HG03457 (cell line): Measurements from ENCODE around the gene NOL7.

ENCODE experiments used
- ATAC-seq: cut with Tn5 transposase; IDR thresholded peaks from one replicate; pipeline ENCODE4 v1.9.1; 2021; ENCODE audit warnings: moderate number of reproducible peaks; ENCODE audit not compliant: unreplicated experiment

NOL7 gene

DNA sequence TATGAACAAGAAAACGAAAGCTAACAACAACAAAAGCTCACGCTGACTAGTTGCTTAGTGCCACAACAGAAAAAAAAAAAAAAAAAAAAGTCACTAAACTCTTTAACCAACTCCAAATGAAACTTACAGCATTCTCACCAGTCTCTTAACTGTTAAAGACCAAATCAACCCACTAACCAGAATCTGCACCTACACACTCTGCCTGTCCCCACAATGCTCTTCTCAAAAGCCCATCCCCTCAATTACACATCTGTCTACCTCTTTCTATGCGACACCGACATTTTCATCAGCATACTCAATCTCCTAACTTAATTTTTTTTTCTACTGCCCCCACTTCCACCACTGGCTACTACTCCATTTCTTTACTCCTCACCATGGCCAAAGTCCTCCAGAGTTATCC, 34.3 kb downstream of the NOL7 start:
- ATAC-seq = no peak

DNA sequence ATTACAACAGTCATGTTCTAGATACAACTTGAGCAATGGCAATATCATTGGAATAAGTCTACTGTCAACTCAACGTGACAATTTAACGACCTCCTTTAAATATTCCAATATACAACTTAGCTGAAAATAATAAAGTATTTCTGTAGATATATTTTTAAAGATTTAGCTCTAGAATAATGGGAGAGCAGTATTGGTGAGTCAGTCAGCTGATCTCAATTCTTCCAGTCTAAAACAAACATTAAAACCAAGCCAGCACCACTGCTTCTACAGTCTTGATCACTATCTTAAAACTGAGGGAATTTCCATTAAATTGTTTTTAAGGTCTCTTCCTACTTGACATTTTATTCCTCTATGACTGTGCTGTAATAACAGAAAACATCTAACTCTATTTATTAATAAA, 38.2 kb downstream of the NOL7 start:
- no peak for ATAC-seq

DNA sequence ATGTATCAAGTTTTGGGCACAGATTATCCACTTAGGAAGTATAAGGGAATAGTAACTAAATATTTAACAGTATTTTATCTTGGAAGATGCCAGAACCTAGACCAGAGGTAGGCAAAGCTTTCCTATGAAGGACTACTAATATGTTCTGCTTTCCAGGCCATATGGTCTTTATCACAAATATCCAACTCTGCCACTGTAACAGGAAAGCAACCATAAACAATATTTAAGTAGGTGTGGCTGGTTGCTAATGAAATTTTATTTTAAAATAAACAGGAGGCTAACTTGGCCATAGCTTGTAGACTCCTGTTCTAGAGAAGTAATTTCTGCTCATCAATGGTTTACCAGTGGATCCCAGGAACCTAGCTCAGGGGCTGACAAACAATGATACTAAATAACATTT, 39.4 kb downstream of the NOL7 start:
- no peak for ATAC-seq

DNA sequence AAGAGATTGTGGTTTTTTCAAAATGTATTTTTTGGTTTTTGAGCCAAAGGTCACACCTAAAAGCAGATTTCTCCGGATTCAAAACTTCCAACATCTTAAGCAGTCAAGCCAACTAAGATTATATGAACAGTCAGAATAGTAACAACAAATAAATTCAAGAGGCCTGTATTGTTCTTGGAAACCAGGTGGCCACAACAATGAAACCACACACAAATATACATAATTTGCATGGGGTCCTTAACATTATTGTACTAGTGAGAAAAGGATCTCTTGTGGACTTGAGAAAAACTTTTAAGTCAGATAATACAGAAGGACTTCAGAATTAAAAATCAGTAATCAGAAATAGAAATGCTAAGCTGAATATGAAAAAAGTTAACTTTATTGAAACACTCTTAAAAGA, 40.6 kb downstream of the NOL7 start:
- no peak for ATAC-seq

DNA sequence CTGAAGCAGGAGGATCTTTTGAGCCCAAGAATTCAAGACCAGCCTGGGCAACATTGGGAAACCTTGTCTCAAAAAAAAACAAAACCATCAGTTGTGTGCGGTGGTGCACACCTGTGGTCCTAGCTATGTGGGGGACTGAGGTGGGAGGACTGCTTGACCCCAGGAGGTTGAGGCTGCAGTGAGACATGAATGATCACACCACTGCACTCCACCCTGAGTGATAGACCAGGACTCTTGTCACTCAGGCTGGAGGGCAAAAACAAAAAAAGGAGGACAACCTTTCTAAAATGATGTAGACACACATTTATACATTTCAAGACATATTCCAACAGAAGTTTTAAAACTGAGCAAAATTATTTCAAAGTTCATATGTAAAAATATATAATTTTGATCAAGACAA, 45.1 kb downstream of the NOL7 start:
- no peak for ATAC-seq

DNA sequence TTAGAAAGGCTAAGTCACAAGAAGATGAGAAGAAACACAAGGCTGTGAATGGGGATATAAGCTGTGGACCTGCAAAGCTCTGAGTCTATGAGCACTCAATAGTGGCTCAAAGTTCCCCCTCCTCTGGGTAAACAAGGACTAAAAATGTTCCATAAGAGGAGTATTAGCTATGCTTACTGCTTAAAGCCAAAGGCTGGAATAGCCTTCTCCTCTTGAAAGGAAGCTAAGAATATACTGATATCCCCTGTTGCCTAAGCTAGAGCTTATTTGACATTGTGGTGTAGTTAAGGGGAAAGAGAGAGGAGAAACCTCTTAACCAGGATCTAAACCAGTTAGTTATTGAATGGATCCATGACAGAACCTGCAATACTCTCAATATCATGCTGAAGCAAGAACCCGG, 45.8 kb downstream of the NOL7 start:
- ATAC-seq = no peak

DNA sequence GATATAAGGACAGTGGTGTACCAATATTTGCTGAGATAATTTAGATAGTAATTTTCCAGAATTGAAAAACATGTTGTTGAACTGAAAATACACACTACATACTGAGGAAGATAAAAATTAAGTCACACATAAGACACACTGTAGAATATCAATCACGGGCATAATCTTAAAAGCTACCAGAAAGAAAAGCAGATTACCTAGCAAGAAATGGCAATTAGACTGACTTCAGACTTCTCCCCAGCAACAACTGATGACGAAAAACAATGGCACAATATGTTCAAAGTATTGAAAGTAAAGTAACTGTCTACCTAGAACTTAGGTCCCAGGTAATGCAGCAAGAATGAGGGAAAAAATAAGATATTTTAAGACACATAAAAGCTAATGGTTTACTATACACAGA, 46.5 kb downstream of the NOL7 start:
- no peak for ATAC-seq

DNA sequence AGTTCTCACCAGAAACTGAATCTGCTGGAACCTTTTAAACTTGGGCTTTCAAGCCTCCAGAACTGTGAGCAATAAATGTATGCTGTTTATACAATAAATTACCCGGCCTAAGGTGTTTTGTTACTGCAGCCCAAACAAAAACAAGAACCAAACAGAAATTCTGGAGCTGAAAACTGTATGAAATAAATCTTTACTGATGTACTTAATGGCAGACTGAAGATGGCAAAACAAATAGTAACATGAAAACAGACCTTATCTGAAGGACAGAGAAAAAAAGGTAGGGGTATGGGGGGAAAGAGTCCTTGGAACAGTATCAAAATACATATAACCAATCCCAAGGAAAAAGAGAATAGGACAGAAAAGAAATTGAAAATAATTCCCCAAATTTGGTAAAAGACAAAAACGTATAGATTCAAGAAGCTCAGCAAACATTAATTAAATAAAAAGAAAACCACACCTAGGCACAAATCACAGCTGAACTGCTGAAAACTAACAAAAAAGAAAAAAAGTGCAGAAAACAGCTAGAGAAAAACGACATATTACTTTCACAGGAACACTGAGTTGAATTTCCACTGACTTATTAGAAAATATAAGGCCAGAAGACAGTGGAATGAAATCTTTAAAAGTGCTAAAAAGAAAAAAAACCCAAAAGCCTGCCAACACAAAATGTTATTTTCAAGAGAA, 47.7 kb downstream of the NOL7 start:
- no peak for ATAC-seq

DNA sequence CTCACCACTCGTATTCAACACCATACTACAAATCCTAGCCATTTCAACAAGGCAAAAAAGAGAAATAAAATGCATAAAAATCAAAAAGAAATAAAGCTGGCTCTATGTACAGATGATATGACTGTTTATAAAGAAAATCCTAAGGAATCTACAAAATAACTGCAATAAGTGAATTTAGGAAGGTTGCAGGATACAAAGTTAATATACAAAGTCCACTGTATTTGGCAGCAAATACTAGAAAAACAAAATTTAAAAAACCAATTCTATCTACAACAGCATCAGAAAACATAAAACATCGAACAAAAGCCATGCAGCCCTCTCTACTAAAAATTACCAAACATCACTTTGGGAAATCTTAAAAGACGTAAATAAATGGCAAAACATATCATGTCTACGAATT, 48.9 kb downstream of the NOL7 start:
- no peak for ATAC-seq

DNA sequence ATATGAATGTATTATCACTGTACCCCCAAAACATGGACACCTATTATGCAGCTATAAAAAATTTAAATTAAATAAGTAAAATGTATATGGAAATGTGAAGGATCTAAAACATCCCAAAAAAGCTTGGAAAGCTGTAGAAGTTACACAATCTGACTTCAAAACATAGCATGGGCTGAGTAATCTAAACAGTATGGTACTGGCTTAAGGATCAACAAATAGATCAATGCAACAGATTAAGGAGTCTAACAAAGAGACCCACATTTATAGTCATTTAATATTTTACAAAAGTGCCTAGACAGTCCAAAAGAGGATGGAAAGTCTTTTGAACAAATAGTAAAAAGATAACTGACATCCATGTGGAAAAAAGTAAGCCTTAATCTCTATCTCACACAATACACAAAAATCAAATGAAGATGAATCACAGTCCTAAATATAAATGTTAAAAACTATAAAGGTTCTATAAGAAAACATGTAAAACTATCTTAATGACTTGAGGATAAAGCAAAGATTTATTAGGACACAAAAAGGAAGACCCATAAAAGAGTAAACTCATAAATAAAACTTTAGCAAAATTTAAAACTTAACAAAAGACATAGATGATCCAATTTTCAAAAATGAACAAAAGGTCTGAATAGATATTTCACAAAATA, 49.7 kb downstream of the NOL7 start:
- no peak for ATAC-seq

DNA sequence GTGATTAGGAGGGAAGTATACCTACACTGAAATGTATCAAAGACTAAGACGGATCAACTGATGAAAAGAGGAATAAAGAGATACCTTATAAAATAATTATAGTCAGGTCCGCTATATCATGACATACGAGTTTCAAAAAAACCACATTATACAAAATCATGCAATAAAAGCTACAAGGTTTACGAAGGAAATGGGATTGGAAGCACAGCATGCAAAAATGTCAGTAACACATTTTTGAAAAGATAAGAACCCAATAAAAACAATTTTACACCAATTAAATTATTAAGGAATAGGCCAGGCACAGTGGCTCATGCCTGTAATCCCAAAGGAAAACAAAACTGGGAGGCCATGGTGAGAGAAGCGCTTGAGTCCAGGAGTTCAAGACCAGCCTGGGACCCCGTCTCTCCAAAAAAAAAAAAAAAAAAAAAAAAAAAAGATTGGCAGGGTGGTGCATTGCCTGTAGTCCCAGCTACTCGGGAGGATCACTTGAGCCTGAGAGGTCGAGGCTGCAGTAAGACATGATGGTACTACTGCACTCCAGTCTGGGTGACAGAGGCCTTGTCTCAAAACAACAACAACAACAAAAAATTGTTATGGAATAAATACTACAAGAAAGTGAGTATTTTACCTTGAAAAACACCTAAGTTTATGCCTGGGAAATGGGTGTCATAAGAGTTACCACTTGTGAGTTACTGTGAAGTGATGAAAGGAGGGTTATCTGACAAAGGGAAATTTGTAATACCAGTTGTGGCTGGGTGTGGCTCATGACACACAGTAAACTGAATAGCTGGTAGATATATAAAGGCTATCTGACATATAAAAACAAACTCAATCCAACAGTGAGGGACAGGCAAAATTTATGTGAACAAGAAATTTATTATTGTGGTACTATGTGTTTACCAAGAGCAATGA, 51.3 kb downstream of the NOL7 start:
- no peak for ATAC-seq

DNA sequence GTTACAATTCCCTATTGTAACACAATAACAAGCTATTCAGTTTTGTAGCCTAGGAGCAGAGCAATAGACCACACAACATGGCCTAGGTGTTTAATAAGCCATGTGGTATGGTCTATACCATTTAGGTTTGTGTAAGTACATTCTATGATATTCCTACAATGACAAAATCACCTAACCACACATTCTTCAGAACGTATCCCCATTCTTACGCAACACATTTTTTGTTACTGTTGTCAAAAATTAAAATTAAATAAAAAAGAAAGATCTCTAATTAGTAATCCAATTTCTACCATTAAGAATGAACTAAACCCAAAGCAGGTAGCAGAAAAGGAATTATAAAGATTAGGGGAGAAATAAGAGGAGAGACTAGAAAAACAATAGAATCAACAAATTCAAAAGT, 52.5 kb downstream of the NOL7 start:
- no peak for ATAC-seq

DNA sequence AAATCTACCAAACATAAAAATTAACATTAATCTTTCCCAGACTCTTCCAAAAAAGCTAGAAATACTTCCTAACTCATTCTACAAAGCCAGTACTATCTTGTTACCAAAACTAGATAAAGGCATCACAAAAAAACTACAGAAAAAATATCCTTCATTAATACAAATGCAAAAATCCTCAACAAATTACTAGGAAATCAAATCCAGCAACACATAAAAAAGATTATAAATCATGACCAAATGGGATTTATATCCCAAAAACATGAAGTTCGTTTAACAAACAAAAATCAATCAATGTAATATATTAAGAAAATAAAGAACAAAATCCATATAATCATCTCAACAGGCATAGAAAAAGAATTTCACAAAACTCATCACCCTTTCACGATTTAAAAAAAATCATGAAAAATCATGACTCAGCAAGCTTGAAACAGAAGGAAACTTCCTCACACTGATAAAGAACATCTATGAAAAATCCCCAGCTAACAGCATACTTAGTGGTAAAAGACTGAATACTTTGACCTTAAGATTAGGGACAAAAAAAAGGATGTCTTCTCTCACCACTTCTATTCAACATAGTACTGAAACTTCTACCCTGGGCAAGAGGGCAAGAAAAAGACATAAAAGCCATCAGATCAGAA, 53.3 kb downstream of the NOL7 start:
- no peak for ATAC-seq

DNA sequence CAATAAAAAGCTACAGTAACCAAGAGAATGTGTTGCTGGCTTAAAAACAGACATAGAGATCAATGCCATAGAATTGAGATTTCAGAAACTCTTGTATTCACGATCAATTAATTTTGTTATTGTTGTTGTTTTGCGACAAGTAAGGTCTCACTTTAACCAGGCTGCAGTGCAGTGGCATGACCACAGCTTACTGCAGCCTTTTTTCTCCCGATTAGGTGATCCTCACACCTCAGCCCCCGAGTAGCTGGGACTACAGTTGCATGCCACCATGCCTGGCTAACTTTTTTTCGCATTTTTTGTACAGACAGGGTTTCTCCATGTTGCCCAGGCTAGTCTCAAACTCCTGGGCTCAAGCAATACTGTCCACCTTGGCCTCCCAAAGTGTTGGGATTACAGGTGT, 54.3 kb downstream of the NOL7 start:
- no peak for ATAC-seq
